Mesothelial cell of epicardium (in vitro differentiated cells): ENCODE measurements around the gene NHSL2. TPM values are rescaled to one million over a fixed set of nuclear protein-coding genes. Genes with fewer than 3 reads are reported as not detected.
A peak's percentile ranks its signal among the peaks of the same experiment; 100 is the strongest.

ENCODE experiments used
- DNase-seq, 2 experiments: peaks; one replicate each; pipeline ENCODE4 v3.0.0; 2021; ENCODE audit warnings: low spot score in 2 of 2; ENCODE audit not compliant: unreplicated experiment in 2 of 2
- H3K27ac Mint-ChIP-seq: 2 replicates; pipeline ENCODE4 v1.8.0; 2021; ENCODE audit warnings: mixed read lengths
- H3K27me3 Mint-ChIP-seq: 2 replicates; pipeline ENCODE4 v1.8.0; 2021; ENCODE audit warnings: low read depth, mixed read lengths
- H3K36me3 Mint-ChIP-seq: 2 replicates; pipeline ENCODE4 v1.8.0; 2021; ENCODE audit warnings: mixed read lengths
- H3K4me1 Mint-ChIP-seq: 2 replicates; pipeline ENCODE4 v1.8.0; 2021; ENCODE audit warnings: mixed read lengths
- H3K4me3 Mint-ChIP-seq: 2 replicates; pipeline ENCODE4 v1.8.0; 2021; ENCODE audit warnings: mild to moderate bottlenecking, moderate library complexity, mixed read lengths
- H3K9me3 Mint-ChIP-seq: 2 replicates; pipeline ENCODE4 v1.8.0; 2021; ENCODE audit warnings: mixed read lengths
- total RNA-seq: library from RNA; stranded (reverse); gene quantifications from 3 replicates; pipeline ENCODE4 v1.2.1, GENCODE V29; 2021
- TF ChIP-seq, protein P1 (sequence below): fragments of 200-600 bp; sonication (generic); IDR thresholded peaks from one replicate; pipeline ENCODE4 v1.5.0; 2021; ENCODE audit warnings: antibody characterized with exemption; ENCODE audit not compliant: unreplicated experiment

NHSL2 gene
- total RNA-seq, 1 donor from 2014 or later, result 24.0 TPM

- TF ChIP-seq, protein P1, sequence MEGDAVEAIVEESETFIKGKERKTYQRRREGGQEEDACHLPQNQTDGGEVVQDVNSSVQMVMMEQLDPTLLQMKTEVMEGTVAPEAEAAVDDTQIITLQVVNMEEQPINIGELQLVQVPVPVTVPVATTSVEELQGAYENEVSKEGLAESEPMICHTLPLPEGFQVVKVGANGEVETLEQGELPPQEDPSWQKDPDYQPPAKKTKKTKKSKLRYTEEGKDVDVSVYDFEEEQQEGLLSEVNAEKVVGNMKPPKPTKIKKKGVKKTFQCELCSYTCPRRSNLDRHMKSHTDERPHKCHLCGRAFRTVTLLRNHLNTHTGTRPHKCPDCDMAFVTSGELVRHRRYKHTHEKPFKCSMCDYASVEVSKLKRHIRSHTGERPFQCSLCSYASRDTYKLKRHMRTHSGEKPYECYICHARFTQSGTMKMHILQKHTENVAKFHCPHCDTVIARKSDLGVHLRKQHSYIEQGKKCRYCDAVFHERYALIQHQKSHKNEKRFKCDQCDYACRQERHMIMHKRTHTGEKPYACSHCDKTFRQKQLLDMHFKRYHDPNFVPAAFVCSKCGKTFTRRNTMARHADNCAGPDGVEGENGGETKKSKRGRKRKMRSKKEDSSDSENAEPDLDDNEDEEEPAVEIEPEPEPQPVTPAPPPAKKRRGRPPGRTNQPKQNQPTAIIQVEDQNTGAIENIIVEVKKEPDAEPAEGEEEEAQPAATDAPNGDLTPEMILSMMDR, result no peak
- no peaks in the 10 kb centered on the region for H3K36me3 Mint-ChIP-seq
- no peaks in the 10 kb centered on the region for H3K27me3 Mint-ChIP-seq
- H3K9me3 Mint-ChIP-seq, result peaks cover 14% of the 10 kb centered on the region
- peaks cover 15% of the 10 kb centered on the region for H3K4me1 Mint-ChIP-seq
- H3K4me3 Mint-ChIP-seq, result no peak overlapping the region
- no peak overlapping the region for H3K27ac Mint-ChIP-seq
- no peak for DNase-seq
Observed at GRCh38 chrX:71949844-71950445, 39.3 kb downstream of the NHSL2 start.

DNA sequence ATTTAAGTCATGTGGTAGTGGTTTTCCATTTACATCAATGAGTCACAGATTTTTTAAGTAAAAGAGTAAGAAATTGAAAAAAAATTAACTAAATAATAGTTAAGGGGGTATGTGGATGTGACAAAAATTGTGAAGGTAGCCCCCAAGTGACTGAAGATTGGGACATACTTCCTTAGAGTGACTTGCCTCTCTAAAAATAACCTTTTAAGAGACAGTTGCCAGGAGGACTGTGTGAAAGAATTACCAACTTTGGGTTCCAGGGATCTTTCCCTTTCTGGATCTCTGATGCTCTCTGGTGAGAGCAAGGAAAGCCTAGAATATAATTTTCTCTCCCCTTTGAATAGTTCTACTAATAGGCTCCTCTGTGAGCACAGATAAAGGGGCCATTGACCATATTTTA lies 42.7 kb downstream of the NHSL2 start:
- Mint-ChIP-seq H3K9me3 (peaks cover 22% of the 10 kb centered on the region), H3K27me3 (no peaks in the 10 kb centered on the region), H3K27ac (peak overlapping the region; percentile 59), H3K4me1 (peaks cover 15% of the 10 kb centered on the region), H3K36me3 (no peaks in the 10 kb centered on the region), H3K4me3 (no peak overlapping the region)
- TF ChIP-seq, protein P1, result no peak
- no peak for DNase-seq

DNA sequence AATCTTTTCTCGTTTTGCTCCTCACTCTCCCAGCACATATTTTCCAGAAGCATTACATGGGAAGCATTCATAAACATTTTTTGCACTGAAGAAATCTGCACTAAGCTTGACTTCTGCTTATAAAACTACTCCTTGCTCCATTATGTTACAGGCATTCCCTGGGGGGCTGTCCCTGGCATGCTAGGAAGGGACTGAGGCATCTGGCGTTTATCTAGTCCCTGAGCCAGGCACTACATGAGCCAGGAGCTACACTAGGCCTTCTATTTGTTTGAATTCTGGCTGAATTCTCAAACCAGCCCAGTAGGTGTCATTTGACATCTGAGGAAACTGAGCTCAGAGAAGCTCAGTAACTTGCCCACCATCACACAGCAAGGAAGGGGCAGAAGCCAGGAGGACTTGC lies 43.3 kb downstream of the NHSL2 start:
- Mint-ChIP-seq H3K36me3 (no peaks in the 10 kb centered on the region), H3K27ac (peak overlapping the region; percentile 59), H3K27me3 (no peaks in the 10 kb centered on the region), H3K4me1 (peaks cover 20% of the 10 kb centered on the region), H3K9me3 (peaks cover 22% of the 10 kb centered on the region), H3K4me3 (no peak overlapping the region)
- no peak for DNase-seq
- TF ChIP-seq, protein P1, result no peak

- no peak for DNase-seq
- TF ChIP-seq, protein P1, result no peak
- Mint-ChIP-seq H3K4me1 (peaks cover 20% of the 10 kb centered on the region), H3K27ac (peak overlapping the region; percentile 61), H3K36me3 (no peaks in the 10 kb centered on the region), H3K4me3 (no peak overlapping the region), H3K9me3 (peaks cover 23% of the 10 kb centered on the region), H3K27me3 (no peaks in the 10 kb centered on the region)
Observed at GRCh38 chrX:71954458-71954857, 43.8 kb downstream of the NHSL2 start.

- Mint-ChIP-seq H3K9me3 (peaks cover 35% of the 10 kb centered on the region), H3K27me3 (no peaks in the 10 kb centered on the region), H3K36me3 (no peaks in the 10 kb centered on the region), H3K4me1 (peaks cover 20% of the 10 kb centered on the region), H3K4me3 (no peak overlapping the region), H3K27ac (no peak overlapping the region)
- TF ChIP-seq, protein P1, result no peak
- no peak for DNase-seq
Observed at GRCh38 chrX:71955530-71956120, 45.0 kb downstream of the NHSL2 start.
